Progenitor cell of endocrine pancreas (in vitro differentiated cells): ENCODE measurements around the gene DGKK. TPM values are rescaled to one million over a fixed set of nuclear protein-coding genes. Genes with fewer than 3 reads are reported as not detected.

Experiments
- DNase-seq: peaks from one replicate; pipeline ENCODE4 v3.0.0; 2021; ENCODE audit warnings: low spot score; ENCODE audit not compliant: unreplicated experiment
- H3K27ac Mint-ChIP-seq: 2 replicates; pipeline ENCODE4 v1.8.0; 2021; ENCODE audit warnings: mild to moderate bottlenecking, moderate library complexity, mixed read lengths
- H3K27me3 Mint-ChIP-seq: 2 replicates; pipeline ENCODE4 v1.8.0; 2021; ENCODE audit warnings: mixed read lengths
- H3K36me3 Mint-ChIP-seq: 2 replicates; pipeline ENCODE4 v1.8.0; 2022; ENCODE audit warnings: mixed read lengths; ENCODE audit not compliant: insufficient read depth
- H3K4me1 Mint-ChIP-seq: 2 replicates; pipeline ENCODE4 v1.8.0; 2021; ENCODE audit warnings: low read depth, mixed read lengths
- H3K4me3 Mint-ChIP-seq: 2 replicates; pipeline ENCODE4 v1.8.0; 2021; ENCODE audit warnings: low read depth, mild to moderate bottlenecking, moderate library complexity, mixed read lengths
- H3K9me3 Mint-ChIP-seq: 2 replicates; pipeline ENCODE4 v1.8.0; 2021; ENCODE audit warnings: low read depth, mixed read lengths
- total RNA-seq: library from RNA; stranded (reverse); gene quantifications from 2 replicates; pipeline ENCODE4 v1.2.1, GENCODE V29; 2021
- TF ChIP-seq, protein P1 (sequence below): fragments of 200-600 bp; sonication (generic); IDR thresholded peaks from one replicate; pipeline ENCODE4 v1.5.0; 2021; ENCODE audit warnings: antibody characterized with exemption, mild to moderate bottlenecking; ENCODE audit not compliant: unreplicated experiment

The DGKK gene
- total RNA-seq, 1 donor from 2014 or later: 1.1 TPM

DNA sequence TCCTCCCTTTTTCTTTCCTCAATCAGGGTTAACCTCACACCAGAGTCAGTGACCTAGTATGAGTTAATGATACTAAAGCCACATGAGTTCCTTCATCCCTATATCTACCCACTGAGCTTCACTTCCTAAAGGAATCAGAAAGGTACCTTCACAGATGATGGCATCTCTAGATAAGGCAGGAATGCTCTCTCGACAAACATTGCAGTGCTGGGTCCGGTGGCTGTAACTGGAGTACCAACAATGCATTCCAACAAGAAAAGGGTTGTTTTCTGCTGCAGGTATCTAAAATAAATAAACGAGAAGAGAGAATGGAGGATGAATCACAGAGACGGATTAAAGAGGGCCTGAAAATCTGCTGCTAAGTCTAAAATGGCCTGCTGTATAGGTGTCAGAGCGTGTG is 66.7 kb downstream of the DGKK start:
- H3K9me3 Mint-ChIP-seq: peaks cover 30% of the 10 kb centered on the region
- H3K27ac Mint-ChIP-seq: no peak overlapping the region
- peaks cover 4% of the 10 kb centered on the region for H3K36me3 Mint-ChIP-seq
- no peak overlapping the region for H3K4me3 Mint-ChIP-seq
- no peak for DNase-seq
- H3K27me3 Mint-ChIP-seq: no peaks in the 10 kb centered on the region
- H3K4me1 Mint-ChIP-seq: peaks cover 5% of the 10 kb centered on the region
- TF ChIP-seq, protein P1, sequence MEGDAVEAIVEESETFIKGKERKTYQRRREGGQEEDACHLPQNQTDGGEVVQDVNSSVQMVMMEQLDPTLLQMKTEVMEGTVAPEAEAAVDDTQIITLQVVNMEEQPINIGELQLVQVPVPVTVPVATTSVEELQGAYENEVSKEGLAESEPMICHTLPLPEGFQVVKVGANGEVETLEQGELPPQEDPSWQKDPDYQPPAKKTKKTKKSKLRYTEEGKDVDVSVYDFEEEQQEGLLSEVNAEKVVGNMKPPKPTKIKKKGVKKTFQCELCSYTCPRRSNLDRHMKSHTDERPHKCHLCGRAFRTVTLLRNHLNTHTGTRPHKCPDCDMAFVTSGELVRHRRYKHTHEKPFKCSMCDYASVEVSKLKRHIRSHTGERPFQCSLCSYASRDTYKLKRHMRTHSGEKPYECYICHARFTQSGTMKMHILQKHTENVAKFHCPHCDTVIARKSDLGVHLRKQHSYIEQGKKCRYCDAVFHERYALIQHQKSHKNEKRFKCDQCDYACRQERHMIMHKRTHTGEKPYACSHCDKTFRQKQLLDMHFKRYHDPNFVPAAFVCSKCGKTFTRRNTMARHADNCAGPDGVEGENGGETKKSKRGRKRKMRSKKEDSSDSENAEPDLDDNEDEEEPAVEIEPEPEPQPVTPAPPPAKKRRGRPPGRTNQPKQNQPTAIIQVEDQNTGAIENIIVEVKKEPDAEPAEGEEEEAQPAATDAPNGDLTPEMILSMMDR: no peak

DNA sequence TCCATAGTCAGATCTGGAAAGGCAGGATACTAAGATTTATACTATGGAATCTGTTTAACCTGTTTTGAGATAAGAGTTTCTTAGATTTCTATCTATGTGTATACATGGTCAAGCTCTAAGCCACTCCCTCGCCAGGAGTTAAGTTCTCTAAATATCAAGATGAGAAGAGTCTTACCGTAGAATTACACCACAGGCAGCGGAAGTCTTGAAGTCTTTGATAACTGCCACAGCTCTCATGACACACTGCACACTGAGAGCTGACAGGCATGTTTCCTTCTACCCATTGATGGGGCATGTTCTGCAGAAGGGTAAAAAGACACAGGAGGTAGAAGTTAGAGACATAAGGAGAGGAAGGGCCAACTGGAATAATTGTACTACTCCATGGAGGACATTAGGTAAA is 67.7 kb downstream of the DGKK start:
- Mint-ChIP-seq H3K36me3 (peaks cover 4% of the 10 kb centered on the region), H3K4me1 (peaks cover 5% of the 10 kb centered on the region), H3K27ac (no peak overlapping the region), H3K27me3 (no peaks in the 10 kb centered on the region), H3K9me3 (peaks cover 25% of the 10 kb centered on the region), H3K4me3 (no peak overlapping the region)
- DNase-seq: no peak
- TF ChIP-seq, protein P1: no peak

DNA sequence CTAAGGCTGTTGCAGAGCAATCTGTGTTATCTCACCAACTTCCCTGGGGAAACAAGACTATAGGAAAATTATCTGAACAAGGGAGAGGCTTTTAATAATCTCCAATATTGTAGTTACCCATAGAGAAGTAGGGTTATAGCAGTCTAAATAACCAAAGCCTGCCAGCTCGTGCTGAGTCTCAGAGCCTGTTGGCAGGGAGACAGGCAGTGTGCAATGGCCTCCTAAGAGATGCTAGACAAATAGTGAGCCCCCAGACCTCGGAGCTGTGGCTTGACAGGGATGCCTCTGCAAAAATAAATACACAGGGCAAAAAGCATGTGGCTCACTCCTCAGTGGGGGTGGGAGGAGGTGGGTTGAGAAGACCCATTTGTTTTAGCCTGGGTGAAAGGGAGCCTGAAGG is 76.7 kb downstream of the DGKK start:
- no peak overlapping the region for H3K4me3 Mint-ChIP-seq
- H3K4me1 Mint-ChIP-seq: no peaks in the 10 kb centered on the region
- no peaks in the 10 kb centered on the region for H3K36me3 Mint-ChIP-seq
- H3K27ac Mint-ChIP-seq: no peak overlapping the region
- no peak for DNase-seq
- H3K27me3 Mint-ChIP-seq: no peaks in the 10 kb centered on the region
- TF ChIP-seq, protein P1: no peak
- peaks cover 21% of the 10 kb centered on the region for H3K9me3 Mint-ChIP-seq

DNA sequence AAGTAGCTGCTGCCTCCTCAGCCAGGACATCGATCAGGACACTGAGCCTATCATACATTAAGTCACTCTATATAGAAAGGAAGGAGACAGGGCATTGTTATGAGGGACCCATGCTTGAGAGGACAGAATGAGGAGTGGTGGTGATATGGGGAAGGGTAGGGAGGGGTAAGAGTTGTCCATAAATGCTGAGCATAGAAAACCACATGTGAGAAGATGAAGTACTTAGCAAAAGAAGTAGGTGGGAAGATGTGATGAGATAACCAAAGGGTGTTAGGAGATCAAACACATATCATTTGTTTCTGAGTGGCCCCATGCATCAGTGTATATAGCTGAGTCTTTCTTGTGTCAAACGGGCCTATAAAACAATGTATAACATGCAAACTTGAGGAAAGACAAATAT is 84.1 kb downstream of the DGKK start:
- Mint-ChIP-seq H3K9me3 (peaks cover 28% of the 10 kb centered on the region), H3K27ac (no peak overlapping the region), H3K4me1 (peaks cover 7% of the 10 kb centered on the region), H3K4me3 (no peak overlapping the region), H3K27me3 (peaks cover 4% of the 10 kb centered on the region), H3K36me3 (no peaks in the 10 kb centered on the region)
- TF ChIP-seq, protein P1: no peak
- DNase-seq: no peak

DNA sequence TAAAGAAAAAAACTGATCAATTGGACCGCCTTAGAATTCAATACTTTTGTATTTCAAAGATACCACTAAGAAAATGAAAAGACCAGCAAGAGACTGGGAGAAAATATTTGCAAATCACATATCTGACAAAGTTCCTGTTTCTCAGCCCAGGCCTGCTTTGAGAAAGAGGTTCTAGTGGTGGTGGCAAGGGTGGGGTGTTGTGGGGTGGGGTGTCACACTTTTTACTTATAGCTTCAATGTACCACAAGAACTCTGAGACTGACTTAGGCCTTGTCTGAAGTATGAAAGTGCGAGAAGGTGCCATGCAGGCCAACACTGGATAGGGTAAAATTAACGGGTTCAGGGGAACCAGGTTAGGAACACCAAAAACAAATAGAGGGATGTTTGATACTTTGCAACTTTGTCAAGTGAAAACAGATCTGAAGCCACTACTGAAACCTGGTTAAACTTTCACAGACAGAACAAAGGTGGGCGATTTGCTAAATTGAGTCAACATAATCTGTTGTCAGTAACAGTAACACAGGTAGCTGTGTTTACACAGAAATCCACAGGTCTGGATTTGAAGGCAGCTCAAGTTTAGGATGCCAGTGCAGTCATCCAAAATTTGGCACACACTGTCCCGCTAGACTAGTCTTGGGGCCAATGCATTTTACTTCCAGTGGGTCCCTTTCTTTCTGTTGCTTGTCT is 88.8 kb downstream of the DGKK start:
- Mint-ChIP-seq H3K9me3 (peaks cover 31% of the 10 kb centered on the region), H3K4me3 (no peak overlapping the region), H3K4me1 (peaks cover 7% of the 10 kb centered on the region), H3K27me3 (peaks cover 4% of the 10 kb centered on the region), H3K27ac (no peak overlapping the region), H3K36me3 (no peaks in the 10 kb centered on the region)
- TF ChIP-seq, protein P1: no peak
- no peak for DNase-seq
